CD4-positive, alpha-beta T cell treated with Interferon gamma for 1 hour (primary cell): Measurements from ENCODE around the gene KRTAP4-3.
"Not testable (repeated sequence)": the region's sequence is repeated elsewhere in the genome, so short reads cannot be mapped to it uniquely, and the experiment has no call there.

Experiments
- DNase-seq: peaks from one replicate; pipeline ENCODE4 v3.0.0-alpha.2; 2020

Gene KRTAP4-3

DNA sequence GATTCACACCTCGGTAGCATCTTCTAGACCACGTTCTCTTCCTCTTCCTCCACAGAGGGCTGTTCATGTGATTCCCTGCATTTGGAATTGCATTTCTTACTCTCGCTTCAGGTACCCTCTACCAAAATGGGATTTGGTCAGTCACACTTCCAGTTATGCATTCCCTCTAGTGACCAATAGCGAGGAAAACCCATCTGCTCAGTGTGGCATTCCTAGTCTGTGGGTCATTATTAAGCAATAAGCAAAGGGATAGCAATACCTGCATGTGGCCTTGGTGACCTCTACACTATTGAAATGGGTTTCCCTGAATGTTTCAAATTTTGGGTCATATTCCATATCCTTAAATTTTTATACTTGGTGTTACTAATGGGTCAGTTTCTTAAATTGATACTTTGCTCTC is 18.0 kb downstream of the KRTAP4-3 start:
- no peak for DNase-seq

DNA sequence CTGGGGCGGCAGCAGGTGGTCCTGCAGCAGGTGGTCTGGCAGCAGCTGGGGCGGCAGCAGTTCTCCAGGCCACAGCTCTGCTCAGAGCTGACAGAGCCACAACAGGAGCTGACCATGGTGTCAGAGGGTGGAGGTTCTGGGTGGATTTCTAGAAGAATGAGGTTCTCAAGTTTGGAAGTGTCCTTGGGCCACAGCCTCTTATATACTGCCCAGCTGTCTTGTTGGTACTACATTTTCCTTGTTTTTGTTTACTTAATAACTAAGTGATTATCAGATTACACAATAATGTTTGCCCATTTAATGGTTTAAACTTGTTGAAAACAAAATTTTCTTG is 18.4 kb downstream of the KRTAP4-3 start, which contains the start of gene KRTAP4-5:
TSS of gene KRTAP4-5 (minus strand) at position 174 of the 334 bp plus-strand sequence. CDS start at position 116, 58 bp downstream.
- no peak for DNase-seq

DNA sequence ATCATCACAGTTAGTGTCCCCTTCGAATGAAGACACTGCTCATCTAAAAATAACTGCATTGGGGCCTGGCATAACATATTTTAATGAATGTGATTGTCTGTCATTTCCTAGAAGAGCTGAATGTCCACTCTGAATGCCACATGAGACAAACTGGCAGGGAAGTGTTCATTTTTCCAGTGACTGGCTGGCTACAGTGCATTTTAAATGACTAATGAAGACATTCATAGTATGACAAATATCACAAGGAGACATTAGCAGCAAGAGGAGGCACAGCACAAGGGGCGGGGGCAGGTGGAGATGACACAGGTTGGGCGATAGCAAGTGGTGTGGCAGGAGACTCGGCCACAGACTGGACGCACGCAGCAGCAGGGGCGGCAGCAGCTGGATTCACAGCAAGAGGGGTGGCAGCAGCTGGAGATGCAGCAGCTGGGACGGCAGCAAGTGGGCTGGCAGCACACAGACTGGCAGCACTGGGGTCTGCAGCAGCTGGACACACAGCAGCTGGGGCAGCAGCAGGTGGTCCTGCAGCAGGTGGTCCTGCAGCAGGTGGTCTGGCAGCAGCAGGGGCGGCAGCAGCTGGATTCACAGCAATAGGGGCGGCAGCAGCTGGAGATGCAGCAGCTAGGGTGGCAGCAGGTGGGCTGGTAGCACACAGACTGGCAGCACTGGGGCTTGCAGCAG is 18.9 kb downstream of the KRTAP4-3 start:
- not testable (repeated sequence) for DNase-seq

DNA sequence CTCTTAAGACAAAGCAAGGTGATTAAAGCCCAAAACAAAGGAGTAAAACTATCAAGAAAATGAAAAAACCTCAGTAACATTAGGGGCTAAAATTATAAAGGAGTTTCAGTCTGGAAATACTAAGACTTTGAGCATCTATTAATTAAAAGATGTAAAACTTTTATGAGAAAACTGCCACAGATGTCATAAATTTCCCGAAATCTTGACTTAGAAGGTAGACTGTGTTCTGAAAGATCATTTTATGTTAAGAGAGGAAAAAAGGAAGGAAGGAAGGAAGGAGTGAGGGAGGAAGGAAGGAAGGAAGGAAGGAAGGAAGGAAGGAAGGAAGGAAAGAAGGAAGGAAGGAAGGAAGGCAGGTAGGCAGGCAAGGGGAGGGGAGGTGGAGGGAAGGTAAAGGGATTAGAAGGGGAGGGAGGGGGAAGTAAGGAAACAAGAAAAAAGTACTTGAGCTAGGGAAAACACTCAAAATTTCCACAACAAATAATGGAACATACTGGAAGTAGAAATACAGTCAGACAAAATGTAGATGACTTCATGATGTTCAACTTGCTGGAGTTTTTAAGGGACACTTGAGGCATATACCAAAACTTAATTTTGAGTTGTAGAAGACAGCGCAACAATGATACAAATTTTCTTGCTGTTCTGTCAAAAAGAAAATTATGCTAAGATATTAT is 20.4 kb downstream of the KRTAP4-3 start:
- no peak for DNase-seq

DNA sequence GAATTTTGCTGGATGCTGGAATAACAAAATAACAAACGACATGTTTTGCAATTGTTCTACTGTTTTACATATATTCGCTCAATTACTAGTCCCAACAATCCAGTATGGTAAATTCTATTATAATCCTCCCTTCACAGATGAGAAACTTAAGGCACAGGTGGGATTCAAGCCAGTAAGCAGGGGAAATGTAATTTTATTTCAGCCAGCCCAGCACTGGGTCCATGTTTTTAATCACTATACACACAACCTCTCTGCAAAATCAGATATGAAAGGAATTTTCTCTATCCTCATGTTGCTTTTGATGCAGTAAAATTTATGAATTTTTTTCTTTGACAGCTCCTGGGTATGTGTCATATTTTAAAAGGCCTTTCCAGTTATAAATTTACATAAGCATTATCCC is 22.8 kb downstream of the KRTAP4-3 start:
- no peak for DNase-seq

DNA sequence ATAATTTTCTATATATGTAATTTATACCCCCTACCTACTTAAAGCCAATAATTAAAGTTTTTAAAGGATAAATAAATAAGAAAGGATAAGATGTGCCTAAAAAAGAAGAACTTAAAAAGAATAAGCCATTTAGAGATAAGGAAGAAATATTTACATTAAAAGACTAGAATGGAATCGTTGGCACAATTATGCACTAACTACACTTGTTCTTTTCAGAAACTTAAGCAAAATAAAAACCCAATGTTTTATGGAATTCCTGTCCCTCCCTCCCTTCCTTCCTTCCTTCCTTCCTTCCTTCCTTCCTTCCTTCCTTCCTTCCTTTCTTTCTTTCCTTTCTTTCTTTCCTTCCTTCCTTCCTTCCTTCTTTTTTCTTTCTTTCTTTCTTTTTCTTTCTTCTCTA is 23.2 kb downstream of the KRTAP4-3 start:
- no peak for DNase-seq

DNA sequence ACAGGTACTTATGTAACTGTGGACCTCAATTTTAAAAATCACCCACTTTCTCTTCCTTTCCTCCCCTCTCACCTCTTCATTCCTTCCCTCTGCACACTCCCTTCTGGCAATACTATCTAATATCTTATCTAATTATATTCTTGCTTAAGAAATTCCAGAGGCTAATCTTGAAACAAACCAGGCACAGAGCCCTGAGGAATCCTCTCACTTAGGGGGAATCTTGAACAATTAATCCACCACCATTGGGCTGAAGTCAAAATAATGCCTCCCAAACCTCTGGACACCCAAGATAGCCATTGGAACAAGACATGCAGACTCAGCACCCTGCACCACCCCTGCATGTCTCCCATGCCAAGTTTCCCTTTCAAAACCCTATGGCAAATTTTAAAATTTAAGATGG is 26.7 kb downstream of the KRTAP4-3 start:
- DNase-seq: no peak

DNA sequence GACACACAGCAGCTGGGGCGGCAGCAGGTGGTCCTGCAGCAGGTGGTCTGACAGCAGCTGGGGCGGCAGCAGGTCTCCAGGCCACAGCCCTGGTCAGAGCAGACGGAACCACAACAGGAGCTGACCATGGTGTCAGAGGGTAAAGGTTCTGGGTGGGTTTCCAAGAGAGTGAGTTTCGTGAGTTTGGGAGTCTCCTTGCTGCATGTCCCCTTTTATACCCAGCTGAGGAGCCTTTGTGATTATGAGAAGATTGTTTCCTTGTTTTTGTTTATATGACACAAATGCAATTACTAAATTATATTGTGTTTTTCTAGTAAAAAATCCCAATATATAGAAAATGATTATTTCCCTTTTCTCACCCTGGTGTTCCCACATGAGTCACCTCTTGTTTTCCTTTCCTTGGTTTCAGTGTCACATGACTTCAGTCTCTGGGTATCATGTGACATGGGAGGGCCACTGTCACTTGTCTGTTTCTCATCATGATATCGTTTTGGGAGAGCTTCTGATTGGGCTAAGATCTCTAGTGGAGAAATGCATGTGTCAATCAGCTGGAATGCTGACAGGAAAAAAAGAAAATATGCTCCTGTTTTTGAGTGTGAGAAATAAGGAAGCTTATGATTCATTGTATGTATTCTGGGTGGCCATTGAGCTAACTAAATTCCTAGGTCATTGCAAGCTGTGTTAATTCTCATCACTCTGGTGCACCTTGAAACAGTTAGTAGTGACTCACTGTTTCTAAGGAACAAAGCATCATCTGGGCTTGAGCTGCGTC is 27.5 kb downstream of the KRTAP4-3 start, which contains the start of gene KRTAP4-6:
TSS of gene KRTAP4-6 (minus strand) at position 185 of the 772 bp plus-strand sequence. CDS start at position 128, 57 bp downstream.
- no peak for DNase-seq

DNA sequence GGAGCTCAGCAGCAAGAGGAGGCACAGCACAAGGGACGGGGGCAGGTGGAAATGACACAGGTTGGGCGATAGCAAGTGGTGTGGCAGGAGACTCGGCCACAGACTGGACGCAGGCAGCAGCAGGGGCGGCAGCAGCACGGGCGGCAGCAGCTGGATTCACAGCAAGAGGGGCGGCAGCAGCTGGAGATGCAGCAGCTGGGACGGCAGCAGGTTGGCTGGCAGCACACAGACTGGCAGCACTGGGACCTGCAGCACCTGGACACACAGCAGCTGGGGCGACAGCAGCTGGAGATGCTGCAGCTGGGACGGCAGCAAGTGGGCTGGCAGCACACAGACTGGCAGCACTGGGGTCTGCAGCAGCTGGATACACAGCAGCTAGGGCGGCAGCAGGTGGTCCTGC is 28.2 kb downstream of the KRTAP4-3 start:
- not testable (repeated sequence) for DNase-seq

DNA sequence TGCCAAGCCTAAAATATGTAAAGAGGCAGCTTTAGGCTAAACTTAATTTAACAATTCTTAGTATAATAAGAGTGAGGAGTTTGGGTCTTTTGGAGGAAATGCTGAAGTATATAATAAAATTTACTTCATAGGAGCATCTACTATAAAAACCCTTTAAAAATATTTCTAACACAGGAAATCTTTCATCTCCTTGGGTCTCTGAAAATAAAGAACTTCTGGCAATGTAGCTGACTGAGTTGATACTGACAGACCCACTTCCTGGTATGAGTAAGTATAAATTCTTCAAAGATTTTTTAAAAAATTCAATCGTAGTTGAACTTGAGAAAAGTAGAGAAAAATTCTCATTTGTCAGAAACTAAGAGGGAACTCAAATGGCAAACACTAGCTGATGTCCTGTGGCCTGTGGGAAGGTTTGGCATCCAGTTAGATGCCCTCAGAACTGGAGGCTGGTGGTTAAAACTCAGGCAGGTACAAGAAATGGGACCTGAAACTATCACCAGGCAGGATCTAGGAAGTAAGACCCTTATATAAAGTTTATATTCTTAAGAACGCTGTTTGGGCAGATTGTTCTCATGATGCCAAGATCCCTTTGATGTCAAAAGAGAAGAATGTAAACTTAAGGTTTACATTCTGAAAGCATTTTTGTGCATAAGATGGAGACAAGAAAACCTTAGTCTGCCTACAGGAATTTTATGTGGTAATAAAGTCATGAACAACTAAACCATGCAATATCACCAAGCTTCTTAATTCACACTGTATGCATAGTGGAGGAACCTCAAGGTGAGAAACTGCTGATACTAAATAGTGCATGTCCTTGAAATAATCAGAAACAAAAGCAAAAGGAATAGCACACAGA is 33.9 kb downstream of the KRTAP4-3 start:
- no peak for DNase-seq

DNA sequence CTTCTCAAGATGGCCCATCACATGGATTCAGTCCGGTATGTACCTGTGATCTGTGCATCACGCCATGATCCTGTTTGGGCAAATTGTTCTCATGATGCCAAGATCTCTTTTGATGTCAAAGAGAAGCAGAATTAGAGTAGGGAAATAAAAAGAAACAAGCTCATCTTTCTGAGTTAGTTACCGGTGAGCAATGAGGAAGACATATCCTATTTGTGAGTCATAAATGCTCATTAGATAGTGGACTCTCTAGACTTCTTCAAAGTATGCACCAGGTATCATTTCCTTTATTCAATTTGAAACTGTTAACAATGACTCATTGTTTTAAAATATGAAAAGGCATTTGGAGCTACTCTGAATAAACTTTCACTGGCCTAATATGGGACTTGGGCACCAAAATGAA is 36.0 kb downstream of the KRTAP4-3 start:
- no peak for DNase-seq

DNA sequence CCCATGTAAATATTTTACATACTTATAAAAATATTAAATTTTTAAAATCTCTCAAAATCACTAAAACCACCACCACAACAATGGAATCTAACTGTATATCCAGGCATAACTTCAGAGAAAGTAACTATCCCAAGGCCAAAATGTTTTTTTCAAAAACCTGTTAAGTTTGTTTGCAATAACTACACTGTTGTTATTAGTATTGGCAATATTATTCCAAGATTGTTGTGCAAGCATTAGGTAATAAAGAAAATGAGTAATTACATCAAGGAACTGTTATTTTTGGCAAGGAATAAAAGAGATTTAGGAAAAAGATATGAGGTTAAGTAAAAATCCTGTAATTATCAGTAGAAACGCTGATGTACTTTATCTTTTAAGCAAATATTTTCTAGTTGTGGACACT is 40.6 kb downstream of the KRTAP4-3 start:
- no peak for DNase-seq

DNA sequence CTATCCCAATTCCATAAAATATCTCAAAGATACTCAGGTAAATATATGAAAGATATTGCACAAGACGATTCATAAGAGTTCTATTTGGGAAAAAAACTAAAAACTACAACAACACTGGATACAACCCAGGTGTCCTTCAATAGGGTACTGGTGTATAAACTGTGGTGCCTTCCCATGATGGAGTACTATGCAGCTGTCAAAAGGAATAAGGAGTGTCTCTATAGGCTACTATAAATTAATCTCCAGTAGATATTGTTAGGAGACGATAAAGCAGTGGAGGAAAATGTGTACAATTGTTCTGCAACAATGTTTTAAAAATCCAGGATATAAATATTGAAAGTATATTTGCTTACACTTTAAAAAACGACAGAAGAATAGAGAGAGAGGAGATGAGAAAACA is 41.6 kb downstream of the KRTAP4-3 start:
- no peak for DNase-seq

DNA sequence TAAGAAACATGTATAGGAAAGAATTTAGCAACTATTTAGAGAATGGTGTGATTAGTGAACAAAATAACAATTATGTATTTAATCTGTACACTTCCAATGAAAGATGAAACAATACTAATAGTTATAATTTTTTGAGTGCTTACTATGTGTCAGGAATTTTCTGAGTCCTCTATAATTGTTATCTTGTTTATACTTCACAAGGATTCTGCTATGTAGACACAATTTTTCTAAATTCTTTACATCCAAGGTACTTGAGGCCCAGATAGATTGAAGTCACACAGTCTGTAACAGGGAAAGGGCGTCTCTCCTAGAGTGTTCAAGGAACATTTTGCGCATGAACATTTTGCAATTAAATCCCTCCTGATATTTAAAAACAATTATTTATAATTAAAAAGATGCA is 43.0 kb downstream of the KRTAP4-3 start:
- DNase-seq: no peak

DNA sequence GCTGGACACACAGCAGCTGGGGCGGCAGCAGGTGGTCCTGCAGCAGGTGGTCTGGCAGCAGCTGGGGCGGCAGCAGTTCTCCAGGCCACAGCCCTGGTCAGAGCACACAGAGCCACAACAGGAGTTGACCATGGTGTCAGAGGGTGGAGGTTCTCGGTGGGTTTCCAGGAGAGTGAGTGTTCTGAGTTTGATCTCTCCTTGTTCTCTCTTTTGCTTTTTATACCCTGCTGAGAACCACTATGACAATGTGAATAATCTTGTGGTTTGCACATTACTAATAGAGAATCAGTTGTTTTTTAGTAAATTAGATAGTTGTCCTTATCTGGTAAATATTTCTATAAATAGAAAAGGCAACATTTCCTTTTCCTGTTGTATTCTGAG is 44.0 kb downstream of the KRTAP4-3 start, which contains the start of gene KRTAP4-12:
TSS of gene KRTAP4-12 (minus strand) at position 192 of the 381 bp plus-strand sequence. CDS start at position 132, 60 bp downstream.
- not testable (repeated sequence) for DNase-seq

DNA sequence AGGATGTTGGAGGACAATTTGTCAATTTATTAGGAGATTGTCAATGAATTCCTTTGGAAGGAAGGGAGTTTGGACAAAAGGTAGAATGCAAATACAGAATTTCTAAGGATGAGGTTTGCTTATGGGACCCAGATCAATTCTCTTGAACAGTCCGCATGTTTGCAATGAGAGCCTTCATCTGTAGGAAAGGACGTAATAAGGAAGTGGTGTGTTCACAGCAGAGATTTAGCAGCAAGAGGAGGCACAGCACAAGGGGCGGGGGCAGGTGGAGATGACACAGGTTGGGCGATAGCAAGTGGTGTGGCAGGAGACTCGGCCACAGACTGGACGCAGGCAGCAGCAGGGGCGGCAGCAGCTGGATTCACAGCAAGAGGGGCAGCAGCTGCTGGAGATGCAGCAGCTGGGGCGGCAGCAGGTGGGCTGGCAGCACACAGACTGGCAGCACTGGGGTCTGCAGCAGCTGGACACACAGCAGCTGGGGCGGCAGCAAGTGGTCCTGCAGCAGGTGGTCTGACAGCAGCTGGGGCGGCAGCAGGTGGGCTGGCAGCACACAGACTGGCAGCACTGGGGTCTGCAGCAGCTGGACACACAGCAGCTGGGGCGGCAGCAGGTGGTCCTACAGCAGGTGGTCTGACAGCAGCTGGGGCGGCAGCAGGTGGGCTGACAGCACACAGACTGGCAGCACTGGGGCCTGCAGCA is 44.6 kb downstream of the KRTAP4-3 start:
- not testable (repeated sequence) for DNase-seq

DNA sequence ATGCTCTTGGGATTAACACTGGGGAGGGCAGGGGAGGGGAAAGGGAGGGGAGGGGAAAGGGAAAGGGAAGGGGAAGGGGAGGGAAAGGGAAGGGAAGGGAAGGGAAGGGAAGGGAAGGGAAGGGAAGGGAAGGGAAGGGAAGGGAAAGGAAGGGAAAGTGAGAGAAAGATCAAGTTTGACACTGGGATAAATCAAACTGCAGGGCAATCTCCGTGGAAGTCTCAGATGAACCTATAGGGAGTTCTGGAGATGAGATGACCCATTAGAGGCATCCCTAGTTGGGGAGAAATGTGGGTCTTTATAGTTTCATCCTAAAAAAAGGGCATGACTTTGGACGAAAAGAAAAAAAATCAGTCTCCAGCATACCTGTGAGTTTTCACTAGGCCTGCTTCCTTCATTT is 46.3 kb downstream of the KRTAP4-3 start:
- DNase-seq: no peak

DNA sequence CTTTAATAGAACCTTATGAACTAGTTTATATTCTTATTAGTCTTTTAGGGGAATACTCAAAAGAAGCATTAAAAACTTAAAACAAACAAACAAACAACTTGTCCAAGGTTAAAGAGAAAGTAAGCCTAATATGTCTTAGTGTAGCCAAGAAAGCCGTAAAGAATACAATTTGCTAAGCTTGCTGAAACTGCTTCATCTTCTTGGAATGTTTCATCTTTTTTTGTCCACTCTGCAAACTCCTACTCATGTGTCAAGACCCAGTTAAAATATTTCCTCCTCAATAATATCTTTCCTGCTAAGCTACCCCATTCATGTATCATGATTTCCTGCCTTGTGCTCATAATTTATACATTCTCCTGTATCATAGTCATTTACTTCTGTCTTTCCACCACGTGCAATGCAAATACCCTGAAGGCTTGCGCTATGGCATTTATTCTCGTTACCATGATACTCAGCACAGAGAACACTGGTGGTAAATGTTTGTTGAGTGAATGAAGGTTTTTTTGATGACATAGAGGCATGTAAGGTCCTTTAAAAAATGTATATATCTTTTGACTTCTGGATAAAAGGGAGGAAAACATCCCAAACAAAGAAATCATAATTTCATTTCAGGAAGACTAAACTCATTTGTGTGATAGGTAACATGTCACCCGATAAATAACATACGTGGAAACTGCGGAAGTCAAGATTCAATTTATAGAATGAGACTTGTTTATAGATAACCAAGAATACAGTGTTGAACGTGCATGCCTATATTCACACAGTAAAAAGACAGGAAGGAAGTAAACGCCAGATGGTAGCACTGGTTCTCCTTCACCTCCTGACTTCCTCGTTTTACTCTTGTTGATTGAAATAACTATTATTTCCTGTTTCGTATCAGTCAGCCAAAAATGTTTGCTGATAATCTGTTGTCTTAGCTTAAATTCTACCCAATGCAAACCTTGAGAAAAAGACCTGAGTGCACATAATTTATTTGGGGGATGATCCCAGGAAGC is 48.0 kb downstream of the KRTAP4-3 start:
- peak; percentile 20 for DNase-seq

DNA sequence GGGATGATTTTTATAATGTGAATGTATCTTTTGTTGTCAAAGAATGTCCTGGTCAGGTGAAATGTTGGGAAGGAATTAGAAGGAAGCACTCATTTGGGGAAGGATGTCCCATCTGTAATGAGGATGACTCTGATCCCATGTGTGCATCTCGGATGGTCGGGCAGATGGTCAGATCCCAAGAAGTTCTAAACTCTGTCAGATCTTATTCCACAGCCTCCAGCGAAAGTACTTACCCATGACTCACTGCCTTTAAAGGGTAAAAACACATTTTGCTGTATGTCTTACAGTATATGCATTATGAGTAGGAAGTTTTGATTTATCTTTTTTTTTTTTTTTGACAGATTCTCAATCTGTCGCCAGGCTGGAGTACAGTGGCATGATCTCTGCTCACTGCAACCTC is 49.3 kb downstream of the KRTAP4-3 start:
- DNase-seq: no peak

DNA sequence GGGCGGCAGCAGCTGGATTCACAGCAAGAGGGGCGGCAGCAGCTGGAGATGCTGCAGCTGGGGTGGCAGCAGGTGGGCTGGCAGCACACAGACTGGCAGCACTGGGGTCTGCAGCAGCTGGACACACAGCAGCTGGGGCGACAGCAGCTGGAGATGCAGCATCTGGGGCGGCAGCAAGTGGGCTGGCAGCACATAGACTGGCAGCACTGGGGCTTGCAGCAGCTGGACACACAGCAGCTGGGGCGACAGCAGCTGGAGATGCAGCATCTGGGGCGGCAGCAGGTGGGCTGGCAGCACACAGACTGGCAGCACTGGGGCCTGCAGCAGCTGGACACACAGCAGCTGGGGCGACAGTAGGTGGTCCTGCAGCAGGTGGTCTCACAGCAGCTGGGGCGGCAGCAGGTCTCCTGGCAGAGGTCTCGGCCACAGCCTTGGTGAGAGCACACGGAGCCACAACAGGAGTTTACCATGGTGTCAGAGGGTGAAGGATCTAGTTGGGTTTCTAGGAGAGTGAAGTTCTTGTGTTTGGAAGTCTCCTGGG is 50.1 kb downstream of the KRTAP4-3 start, which contains the start of gene KRTAP4-11:
TSS of gene KRTAP4-11 (minus strand) at position 528 of the 541 bp plus-strand sequence. CDS start at position 470, 58 bp downstream.
- not testable (repeated sequence) for DNase-seq
